ENCODE data around the gene KPNB1. TPM values are rescaled to one million over a fixed set of nuclear protein-coding genes. Genes with fewer than 3 reads are reported as not detected.

Gene KPNB1
- total RNA-seq, 1 experiment from 2014 or later: 742 TPM

GRCh38 chr17:47670064-47670463 lies 20.3 kb downstream of the KPNB1 start:
- TF ChIP-seq CTCF (conservative IDR thresholded peaks at IDR 0.05): no peak
- Histone ChIP-seq H3K79me2 (ENCODE audit: insufficient read depth, low read length) (no peaks in the 10 kb centered on the region), H2BK5ac (ENCODE audit: insufficient read length, low read length) (no peak overlapping the region), H3K14ac (ENCODE audit: insufficient read depth, low read length) (no peak overlapping the region), H4K20me1 (ENCODE audit: control insufficient read depth, insufficient read depth, insufficient read length) (no peaks in the 10 kb centered on the region), H3K4me1 (ENCODE audit: insufficient read depth, low read length) (peaks cover 2% of the 10 kb centered on the region), H3K27ac (ENCODE audit: insufficient read length, low read depth, low read length) (no peak overlapping the region), H2BK20ac (ENCODE audit: low read depth, low read length, poor library complexity, severe bottlenecking) (no peak overlapping the region), H3K56ac (ENCODE audit: insufficient read length, low read depth, low read length) (no peak overlapping the region), H4K5ac (ENCODE audit: insufficient read length, low read depth, low read length) (no peak overlapping the region), H3K23ac (ENCODE audit: insufficient read length, low read depth, low read length) (no peak overlapping the region), H3K27me3 (ENCODE audit: insufficient read depth, low read length) (no peaks in the 10 kb centered on the region), H2BK12ac (ENCODE audit: insufficient read length, low read depth, low read length) (no peak overlapping the region), H2AFZ (ENCODE audit: low read length) (no peak overlapping the region), H3K4me2 (ENCODE audit: insufficient read depth, insufficient read length, low read length) (no peak overlapping the region), H3K18ac (ENCODE audit: insufficient read length, low read depth, low read length) (no peak overlapping the region), H4K91ac (ENCODE audit: insufficient read length, low read depth, low read length) (no peak overlapping the region), H3T11ph (ENCODE audit: low read length) (no peak overlapping the region), H3K79me1 (ENCODE audit: insufficient read depth, low read depth, low read length, poor library complexity, severe bottlenecking) (peaks cover 2% of the 10 kb centered on the region), H2AK5ac (ENCODE audit: insufficient read length, low read length) (no peak overlapping the region), H2BK120ac (ENCODE audit: low read depth, low read length, poor library complexity, severe bottlenecking) (no peak overlapping the region), H2BK15ac (ENCODE audit: low read depth, low read length) (no peak overlapping the region), H4K8ac (replicated peaks; ENCODE audit: insufficient read length, low read depth, low read length) (no peak overlapping the region), H3K9me3 (ENCODE audit: control insufficient read depth, low read depth, low read length) (no peaks in the 10 kb centered on the region), H3K9ac (ENCODE audit: extremely low read depth, insufficient read length, low read length) (no peak overlapping the region), H3K23me2 (ENCODE audit: insufficient read length, low read depth, low read length, poor library complexity, severe bottlenecking) (no peaks in the 10 kb centered on the region), H3K4ac (ENCODE audit: low read depth, low read length) (no peak overlapping the region)
- Mint-ChIP-seq H3K4me1 (peaks cover 3% of the 10 kb centered on the region in 2 experiments; a peak in 3 of 4 replicates), H3K27ac (peak overlapping the region in 2 of 3 experiments; percentile 10 to 83; a peak in 5 of 7 replicates), H3K27me3 (ENCODE audit: low read depth) (no peaks in the 10 kb centered on the region), H3K36me3 (ENCODE audit: insufficient read depth in 1 of 3, low read depth in 3 of 3) (peaks cover 74 to 99% (median 96%) of the 10 kb centered on the region in 3 experiments), H3K4me3 (no peak overlapping the region), H3K9me3 (no peaks in the 10 kb centered on the region)
- WGBS (ENCODE audit: extremely low coverage, insufficient read length, low lambda C conversion rate): no CpG with 5 or more reads among the region's 1 CpG
- DNase-seq: no peak
